NCI-H2107 treated with DMSO at 0.1 percent for 48 hours (cell line): Measurements from ENCODE around the gene OR51B2.
"Not testable (repeated sequence)": the region's sequence is repeated elsewhere in the genome, so short reads cannot be mapped to it uniquely, and the experiment has no call there.

ENCODE experiments used
- DNase-seq: peaks from one replicate; lab custom pipeline; 2025; ENCODE audit not compliant: unreplicated experiment; lab: John Stamatoyannopoulos, UW

OR51B2 gene

DNA sequence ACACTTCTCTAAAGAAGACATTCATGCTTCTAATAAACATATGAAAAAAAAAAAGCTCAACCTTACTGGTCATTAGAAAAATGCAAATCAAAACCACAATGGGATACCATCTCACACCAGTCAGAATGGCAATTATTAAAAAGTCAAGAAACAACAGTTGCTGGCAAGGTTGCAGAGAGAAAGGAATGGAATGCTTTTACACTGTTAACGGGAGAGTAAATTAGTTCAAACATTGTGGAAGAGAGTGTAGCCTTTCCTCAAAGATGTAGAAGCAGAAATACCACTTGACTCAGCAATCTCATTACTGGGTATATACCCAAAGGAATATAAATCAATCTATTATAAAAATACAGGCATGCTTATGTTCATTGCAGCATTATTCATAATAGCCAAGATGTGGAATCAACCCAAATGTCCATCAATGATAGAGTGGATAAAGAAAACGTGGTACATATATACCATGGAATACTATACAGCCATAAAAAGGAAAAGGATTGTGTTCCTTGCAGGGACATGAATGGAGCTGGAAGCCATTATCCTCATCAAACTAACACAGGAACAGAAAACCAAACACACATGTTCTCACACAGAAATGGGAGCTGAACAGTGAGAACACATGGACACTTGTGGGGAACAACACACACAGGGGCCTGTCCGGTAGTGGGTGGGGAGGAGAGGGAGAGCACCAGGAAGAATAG is 10.6 kb downstream of the OR51B2 start:
- not testable (repeated sequence) for DNase-seq

DNA sequence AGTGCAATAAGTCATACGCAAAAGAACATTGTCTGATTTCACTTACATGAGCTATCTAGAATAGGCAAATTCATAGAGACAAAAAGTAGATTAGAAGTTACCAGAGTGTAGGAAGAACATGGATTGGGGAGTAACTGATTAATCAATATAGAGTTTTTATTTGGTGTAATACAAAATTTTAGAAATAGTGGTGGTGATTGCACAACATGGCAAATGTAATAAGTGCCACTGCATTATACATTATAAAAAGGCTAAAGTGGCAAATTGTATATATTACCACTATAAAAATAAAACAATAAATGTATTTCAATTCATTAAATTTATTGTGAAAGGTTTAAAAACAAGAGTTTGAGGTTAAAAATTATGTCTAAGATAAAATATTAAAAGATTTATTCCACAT is 13.7 kb downstream of the OR51B2 start:
- DNase-seq = no peak

DNA sequence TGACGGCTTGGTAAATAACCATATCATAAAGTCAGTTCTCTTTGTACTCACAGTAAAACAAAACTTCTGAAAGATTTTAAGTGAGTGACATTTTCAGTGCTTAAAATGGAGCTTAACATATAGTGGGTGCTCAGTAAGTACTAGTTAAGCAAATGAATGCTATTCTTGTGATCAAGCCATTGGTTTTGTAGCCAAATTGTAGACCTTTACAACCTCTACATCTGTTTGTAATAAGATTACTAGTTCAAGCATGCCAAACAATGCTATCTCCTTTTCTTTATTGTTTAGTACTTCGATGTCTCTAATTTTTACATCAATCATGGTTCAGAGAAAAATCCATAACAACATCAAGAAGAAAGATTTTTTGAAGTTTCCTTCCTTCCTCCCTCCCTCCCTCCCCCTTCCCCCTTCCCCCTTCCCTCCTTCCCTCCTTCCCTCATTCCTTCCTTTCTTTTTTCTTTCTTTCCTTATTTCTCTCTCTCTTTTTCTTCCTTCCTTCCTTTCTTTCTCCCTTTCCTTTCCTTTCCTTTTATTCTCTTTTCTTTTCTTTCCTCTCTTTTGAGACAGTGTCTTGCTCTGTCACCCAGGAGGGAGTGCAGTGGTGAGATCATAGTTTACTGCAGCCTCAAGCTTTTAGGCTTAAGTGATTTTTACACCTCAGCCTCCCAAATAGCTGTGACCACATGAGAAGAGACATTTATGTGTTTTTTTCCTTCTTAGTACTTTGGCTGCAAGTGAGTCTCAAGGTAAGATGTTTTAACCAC is 16.7 kb downstream of the OR51B2 start:
- no peak for DNase-seq

DNA sequence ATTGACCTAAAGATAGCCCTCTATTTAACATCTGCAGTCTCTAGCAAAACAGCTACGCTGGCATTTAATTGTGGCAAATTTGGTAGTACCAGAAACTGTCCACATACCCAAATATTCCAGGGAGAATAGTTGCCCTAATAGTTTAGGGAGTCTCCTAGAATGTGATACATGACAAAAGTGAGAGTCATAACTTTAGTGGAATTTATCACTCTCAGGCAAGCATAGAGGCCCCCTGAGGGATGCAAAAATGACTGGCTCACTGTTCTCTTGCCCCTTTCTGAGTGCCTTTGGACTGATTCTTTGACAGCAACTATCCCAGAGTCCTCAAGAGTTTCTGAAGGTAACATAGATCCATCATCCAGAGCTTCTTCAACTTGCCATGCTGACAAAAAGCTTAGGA is 20.1 kb downstream of the OR51B2 start:
- DNase-seq = no peak

DNA sequence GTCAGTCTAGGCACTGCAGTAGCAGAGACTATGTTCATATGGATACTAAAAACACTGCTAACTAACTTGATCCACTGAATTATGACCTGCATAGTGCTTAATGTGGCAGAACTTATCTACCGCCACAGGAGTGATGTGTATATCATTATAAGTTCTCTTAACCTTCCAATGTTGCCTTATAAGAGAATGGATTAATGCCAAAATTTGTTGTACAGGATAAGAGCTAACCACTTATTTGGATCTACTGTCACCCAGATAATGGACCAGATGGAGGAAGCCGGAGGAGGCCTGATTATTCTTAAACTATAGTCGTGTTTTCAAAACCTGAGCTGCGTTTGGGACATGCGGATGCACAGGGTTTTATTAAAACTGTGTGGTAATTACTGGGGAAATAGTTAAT is 20.5 kb downstream of the OR51B2 start:
- no peak for DNase-seq

DNA sequence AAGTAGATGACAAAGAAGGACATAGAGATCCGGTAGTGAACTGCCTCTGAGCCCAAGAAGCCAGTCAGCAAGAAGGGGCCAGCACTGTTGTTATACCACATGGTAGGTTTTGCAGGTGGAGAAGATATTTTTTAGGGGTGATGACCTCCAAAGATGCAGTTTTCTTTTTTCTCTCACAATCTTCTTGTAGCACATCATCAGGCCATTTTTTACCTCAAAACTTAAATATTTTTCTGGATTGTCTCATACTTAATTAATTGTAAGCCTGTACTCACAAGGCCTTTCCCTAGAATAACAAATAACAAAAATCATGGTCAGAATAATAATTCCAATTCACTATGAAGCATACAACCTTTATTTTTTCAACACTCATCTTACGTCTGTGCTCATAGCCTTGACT is 22.3 kb downstream of the OR51B2 start, which contains the start of gene OR51B4:
Gene OR51B4 (minus strand): TSS at position 101 of the 400 bp plus-strand sequence. CDS start 0 bp downstream, at position 101.
- no peak for DNase-seq

DNA sequence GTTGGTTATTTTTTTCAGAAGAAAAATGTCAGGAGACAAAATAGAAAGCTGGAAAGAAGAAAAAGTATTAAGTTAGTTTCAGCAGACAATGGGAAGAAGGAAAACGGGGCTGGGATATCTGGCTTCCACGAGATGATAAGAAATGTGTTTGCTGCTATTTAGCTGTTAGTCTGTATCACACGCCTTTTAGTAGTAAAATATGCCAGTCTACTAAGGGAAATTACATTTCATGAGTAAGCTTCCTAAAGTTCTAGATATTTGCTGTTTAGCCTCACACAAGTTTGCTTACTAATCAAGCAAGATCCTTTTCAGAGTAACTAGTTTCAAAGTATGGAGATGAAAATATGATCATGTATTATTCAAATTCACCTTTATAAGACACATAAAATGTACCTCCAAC is 23.8 kb downstream of the OR51B2 start:
- no peak for DNase-seq

DNA sequence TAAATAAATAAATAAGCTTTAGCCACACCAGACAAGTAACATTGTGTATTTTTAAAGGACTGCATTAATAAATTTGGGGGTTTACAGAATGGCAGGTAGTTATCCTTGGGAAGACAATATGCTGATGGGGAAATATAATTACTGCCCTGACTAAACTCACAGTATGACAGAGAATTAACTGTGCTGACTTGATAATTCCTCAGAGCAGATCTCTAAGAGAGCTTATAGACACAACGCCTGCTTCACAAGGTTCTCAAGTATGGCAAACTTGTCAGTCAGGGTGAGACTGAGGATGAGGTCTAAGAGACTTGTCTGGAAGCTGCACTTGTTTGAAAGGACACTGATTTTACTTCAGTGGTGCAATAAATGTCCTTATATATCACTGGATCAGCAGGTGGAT is 25.6 kb downstream of the OR51B2 start:
- no peak for DNase-seq

DNA sequence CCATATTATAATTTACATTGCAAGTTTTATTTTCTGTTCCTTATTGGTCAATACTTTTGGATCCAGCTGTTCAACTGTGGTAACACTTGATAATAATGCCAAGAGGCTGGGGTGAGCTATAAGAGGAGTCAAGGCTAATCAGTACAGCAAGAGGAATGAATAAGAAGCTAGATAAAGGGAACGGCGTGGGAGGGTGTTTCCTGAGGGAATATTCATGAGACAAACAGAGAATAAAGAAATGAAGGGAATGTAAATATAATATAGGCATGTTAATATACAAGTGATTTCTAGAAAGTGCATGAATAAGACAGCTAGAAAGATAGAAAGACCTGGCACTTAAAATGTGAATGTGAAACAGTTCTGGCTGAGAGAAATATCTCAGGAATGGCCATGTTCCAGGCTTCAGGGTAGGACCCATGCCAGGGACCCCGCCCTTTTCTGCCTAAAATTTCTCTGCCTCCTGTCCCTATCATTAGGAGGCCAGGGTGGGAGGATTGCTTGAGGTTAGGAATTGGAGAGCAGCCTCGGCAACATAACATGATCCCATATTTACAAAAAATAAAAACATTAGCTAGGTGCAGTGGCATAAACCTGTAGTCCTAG is 26.3 kb downstream of the OR51B2 start:
- no peak for DNase-seq

DNA sequence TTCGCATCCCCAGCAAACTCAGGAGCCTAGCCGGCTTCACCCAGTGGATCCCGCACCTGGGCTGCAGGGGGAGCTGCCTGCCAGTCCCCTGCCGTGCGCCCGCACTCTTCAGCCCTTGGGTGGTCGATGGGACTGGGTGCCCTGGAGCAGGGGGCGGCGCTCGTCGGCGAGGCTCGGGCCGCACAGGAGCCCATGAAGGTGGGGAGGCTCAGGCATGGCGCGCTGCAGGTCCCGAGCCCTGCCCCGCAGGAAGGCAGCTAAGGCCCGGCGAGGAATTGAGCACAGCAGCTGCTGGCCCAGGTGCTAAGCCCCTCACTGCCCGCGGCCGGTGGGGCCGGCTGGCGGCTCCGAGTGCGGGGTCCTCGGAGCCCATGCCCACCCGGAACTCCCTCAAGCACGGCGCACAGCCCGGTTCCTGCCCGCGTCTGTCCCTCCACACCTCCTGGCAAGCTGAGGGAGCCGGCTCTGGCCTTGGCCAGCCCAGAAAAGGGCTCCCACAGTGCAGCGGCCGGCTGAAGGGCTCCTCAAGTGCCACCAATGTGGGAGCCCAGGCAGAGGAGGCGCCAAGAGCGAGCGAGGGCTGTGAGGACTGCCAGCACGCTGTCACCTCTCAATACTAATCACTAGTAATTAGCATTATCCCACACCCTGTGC is 29.6 kb downstream of the OR51B2 start:
- not testable (repeated sequence) for DNase-seq

DNA sequence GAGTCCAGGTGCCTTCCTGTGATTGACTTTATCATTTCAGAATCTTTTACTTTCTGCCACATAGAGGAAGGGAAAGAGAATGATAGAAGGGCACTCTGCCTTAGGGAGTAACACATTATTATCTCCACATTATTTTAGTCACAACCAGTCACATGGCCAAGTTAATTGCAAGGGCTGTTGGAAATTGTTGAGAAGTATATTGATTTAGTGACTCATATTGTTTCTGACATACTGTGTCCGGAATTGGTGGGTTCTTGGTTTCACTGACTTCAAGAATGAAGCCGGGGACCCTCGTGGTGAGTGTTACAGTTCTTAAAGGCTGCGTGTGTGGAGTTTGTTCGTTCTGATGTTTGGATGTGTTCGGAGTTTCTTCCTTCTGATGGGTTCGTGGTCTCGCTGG is 31.1 kb downstream of the OR51B2 start:
- DNase-seq = no peak

DNA sequence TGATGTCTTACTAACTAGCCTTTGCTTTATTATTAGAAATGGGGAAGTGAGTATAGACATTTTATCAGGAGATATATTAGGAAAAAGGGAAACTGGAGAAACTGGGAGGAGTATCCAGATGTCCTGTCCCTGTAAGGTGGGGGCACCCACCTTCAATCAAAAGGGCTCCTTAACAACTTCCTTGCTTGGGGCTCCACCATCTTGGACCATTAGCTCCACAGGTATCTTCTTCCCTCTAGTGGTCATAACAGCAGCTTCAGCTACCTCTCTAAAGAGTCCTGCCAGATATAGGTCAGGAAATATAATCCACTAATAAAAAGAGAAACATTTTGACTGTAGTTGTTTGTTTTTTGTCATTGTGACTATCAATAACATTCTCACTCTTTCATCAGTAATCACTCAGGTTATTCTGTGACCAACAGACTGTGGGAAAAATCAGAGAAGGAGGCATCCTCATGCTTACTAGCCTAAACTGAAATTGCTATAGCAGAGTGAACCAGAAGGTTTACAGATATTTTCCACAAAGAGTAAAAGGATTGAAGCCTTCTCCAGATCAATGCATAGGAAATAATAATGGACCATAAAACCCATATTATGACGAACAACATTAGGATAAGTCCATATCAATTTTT is 32.8 kb downstream of the OR51B2 start:
- DNase-seq = no peak

DNA sequence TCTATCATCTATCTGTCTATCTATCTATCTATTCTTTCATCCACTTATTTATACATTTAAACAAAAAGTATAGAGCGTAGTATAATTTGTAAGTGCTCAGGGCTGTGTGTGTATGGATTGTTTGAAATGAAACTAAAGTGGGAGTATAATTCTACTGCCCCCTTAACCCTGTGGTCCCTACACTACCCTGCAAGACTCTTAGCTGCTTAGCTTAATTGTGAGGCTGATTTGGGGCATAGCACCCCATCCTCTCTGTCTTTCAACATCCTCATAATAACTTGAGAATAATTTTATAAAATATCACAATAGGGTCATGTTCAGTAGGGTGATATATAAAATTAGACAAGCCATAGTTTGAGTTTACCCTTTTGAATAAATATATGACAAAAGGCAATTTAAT is 34.0 kb downstream of the OR51B2 start:
- DNase-seq = no peak

DNA sequence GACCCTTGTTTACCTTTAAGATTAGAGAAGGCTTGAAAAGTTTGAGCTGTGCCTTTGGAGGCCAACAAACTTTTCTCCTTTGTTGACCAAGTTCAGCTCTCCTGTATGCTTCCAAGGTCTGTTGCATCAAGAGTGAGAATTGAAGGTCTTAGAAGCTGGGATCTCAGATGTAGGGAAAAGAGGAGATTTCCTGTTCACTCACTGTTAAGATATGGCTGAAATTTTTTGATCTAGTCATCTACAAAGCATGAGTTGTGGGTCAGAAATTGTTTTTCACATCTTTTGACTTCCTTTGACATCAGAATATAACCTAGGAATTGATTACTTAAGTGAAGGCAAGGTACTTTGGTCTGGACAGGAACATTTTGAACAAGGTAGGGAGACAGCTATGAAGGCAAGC is 34.4 kb downstream of the OR51B2 start:
- DNase-seq = no peak

DNA sequence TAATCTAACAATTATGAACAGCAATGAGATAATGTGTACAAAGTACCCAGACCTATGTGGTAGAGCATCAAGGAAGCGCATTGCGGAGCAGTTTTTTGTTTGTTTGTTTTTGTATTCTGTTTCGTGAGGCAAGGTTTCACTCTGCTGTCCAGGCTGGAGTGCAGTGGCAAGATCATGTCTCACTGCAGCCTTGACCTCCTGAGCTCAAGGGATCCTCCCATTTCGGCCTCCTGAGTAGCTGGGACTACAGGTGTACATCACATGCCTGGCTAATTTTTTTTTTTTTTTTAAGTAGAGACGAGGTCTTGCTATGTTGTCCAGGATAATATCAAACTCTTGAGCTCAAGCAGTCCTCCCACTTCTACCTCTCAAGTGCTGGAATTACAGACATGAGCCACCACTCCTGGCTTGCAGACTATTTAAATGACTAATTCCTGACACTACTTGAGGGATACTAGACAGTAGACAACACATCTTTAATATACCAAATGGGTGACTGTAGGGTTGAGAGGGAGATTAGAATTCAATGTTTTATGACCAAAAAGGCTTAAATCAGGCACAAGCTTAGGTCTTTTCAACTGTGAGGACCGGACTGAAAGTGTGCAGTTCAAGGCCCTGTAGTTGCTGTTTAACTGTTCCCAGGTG is 35.1 kb downstream of the OR51B2 start:
- DNase-seq = no peak

DNA sequence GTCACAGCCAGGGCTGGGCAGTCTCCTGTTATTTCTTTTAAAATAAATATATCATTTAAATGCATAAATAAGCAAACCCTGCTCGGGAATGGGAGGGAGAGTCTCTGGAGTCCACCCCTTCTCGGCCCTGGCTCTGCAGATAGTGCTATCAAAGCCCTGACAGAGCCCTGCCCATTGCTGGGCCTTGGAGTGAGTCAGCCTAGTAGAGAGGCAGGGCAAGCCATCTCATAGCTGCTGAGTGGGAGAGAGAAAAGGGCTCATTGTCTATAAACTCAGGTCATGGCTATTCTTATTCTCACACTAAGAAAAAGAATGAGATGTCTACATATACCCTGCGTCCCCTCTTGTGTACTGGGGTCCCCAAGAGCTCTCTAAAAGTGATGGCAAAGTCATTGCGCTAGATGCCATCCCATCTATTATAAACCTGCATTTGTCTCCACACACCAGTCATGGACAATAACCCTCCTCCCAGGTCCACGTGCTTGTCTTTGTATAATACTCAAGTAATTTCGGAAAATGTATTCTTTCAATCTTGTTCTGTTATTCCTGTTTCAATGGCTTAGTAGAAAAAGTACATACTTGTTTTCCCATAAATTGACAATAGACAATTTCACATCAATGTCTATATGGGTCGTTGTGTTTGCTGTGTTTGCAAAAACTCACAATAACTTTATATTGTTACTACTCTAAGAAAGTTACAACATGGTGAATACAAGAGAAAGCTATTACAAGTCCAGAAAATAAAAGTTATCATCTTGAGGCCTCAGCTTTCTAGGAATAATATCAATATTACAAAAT is 35.8 kb downstream of the OR51B2 start:
- no peak for DNase-seq

DNA sequence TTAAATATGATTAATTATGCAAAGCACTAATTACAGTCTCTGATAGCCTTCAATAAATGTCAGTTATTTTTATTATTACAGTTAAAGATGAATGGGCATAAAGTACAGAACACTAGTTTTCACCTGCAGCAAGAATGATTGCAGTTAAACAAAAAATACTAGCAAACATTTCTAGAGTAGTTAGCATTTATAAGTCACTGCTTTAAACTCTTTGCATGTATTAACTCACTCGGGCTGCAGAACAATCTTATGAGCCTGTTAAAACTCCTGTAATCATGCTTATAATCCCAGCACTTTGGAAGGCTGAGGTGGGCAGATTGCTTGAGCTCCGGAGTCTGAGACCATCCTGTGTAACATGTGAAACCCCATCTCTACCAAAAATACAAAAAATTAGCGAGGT is 37.2 kb downstream of the OR51B2 start:
- no peak for DNase-seq

DNA sequence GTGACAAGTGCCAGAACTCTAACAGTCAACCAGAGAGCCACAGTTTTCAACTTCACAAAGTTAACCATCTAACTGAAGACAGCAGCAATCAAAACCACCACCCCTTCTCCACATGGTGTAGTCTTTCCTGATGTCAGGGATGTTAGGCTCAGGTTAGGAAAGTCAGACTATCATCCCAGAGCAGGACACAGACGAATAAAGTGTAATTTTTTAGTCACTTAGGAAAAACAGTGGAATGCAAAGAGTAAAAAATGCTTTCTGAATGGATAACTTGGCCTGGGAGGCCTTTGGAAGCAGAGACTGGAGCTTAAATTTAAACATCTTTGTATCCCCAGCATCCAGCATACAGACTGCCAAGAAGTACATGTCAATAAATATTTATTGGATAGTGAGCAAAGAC is 37.7 kb downstream of the OR51B2 start:
- DNase-seq = no peak

DNA sequence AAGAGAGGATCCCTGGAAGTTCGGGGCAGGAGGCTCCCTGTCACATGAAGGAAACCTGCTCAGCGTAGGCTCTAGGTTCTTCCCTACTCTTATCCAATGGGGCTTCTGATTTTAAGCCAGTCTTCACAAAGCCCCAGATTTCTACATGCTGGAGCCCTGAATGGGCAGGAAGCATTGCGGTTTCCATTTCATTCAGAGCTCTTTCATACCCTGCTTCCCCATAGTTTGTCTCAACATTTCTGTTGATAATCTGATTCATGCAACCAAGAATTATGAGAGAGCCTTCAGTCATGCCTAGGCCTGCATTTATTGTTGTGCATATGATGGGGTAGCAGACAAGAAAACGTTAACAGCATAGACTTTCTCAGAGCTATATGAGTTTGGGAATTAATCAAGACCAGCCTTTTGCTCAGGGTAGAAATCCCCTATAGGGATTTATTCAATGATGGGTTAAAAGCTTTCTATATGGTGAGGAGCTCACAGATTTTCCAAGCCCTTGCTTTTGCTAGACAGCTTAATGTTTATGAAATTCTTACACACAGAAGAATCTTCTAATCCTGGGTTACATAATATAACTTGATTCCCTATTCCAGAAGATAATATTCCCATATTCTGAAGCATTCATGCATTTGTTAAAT is 38.3 kb downstream of the OR51B2 start:
- no peak for DNase-seq
